Measurements from ENCODE around the gene OR2F2.

OR2F2 gene

DNA sequence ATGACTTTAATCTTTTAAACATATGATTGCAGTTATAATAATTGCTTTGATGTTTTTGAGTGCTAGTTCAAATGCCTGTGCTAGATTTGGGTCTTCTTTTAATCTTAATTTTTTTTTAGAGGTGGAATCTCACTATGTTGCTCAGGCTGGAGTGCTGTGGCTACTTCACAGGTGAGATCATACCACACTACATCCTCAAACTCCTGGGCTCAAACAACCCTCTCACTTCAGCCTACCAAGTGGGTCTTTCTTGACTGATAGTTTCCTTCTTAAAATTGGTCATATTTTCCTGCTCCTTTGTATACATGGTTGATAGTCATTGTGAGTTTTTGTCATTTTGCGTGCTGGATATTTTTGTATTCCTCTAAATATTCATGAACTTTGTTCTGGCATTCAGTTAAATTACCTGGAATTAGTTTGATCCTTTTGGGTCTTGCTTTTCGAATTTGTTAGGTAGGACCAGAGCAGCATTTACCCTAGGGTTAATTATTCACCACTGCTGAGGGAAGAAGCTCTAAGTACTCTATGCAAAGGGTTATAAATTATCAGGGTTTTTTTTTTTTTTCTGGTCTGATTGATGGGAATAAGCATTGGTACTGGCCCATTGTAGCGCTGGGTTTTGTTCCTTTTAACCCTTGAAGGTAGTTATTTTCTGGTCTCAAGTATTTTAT lies 21.0 kb upstream of the OR2F2 start:
- in situ Hi-C loops (cut with MboI; ENCODE audit: low sequenced_read_pairs): no loop called here

DNA sequence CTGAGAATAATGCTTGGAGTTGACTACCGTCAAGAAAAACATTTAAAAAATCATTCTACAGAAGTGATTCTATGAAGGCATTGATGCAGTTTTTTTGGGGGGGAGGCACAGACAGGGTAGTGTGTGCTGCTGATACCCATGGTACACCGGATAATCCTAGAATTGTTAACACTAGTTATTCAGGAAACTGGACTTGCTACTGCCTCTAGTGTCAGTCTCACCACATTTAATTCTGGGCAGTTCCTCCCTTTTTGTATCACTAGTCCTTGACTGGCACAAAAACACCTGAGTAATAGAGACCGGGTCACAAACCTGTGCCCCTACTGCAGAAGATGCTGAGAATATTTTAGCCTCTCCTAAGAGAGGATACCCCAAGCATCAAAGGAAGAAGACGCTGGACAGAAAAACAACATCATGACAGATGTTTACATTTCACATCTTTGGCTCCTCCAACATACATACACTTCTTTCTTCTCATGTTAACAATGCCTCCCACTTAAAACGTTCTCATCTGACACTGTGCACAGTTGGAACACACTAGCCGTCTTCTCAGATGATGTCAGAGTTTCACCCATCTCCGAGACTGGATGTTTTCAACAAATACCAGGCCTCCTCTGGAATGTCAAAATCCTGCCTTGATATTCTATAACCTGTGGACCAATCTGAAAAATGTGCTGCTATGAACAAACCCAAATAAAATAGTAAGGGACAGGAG lies 19.9 kb upstream of the OR2F2 start:
- in situ Hi-C loops (cut with MboI; ENCODE audit: low sequenced_read_pairs): no loop called here

DNA sequence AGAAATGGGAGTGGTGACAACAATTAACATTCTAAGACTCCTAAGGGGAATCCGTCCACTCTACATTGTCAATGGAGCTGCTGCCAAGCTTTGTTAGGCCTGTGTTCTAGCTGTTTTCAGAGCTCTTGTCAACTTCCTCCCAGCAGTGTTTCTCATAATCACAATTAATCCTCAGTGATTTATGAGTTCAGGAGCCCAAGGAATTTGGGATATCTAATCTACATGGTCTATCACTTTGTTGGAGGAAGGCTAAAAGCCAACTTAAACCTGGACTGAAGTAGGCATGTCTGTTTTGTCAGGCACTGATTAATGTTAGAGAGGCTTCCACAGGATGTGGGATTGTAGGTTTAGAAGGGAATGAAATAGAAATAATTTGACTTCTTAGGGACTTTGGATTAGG lies 10.2 kb upstream of the OR2F2 start:
- in situ Hi-C loops (cut with MboI; ENCODE audit: low sequenced_read_pairs): no loop called here

DNA sequence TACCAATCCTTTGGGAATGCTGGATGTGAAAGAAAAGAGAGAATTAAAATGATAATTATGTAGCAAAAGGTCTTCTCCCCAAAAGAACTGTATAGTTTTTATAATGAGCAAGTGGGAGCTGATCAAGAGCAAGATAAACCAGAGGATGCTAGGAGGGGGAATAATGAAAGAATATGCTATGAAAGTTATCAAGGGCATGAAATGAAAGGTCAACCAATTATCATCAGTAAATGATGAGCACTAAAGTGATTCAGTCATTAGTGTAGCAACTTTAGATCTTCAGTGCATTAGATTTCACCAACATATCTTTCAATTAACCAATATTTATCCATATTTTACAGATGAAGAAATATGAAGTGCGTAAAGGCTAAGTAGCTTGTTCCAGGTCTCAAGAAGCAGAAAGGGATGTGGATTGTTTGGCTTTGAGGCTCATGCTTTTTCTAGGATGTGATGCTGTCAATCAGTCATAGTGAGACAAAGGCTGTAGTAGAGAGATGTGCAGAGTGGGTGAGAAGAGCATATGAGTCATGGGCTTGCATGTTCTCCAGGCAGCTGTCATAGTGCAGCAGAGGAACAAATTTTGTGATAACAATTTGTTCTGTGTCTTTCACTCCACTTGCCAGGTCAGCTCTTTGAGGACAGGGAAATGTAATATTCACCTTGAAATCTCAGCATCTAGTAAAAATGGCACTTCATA lies 5.7 kb upstream of the OR2F2 start:
- in situ Hi-C loops (cut with MboI; ENCODE audit: low sequenced_read_pairs): no loop called here

DNA sequence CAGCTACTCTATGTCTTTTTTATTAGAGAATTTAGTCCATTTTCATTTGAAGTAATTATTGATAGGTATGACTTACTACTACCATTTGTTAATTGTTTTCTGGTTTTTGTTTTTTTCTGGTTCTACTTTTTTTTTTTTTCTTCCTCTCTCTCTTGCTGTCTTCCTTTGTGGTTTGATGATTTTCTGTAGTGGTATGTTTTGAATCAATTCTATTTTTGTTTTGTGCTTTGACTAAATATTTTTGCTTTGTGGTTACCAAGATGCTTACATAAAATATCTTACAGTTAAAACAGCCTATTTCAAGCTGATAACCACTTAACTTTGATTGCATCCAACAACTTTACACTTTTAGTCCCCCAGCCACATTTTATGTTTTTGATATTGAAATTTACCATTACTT lies 3.3 kb upstream of the OR2F2 start:
- in situ Hi-C loops (cut with MboI; ENCODE audit: low sequenced_read_pairs): no loop called here

DNA sequence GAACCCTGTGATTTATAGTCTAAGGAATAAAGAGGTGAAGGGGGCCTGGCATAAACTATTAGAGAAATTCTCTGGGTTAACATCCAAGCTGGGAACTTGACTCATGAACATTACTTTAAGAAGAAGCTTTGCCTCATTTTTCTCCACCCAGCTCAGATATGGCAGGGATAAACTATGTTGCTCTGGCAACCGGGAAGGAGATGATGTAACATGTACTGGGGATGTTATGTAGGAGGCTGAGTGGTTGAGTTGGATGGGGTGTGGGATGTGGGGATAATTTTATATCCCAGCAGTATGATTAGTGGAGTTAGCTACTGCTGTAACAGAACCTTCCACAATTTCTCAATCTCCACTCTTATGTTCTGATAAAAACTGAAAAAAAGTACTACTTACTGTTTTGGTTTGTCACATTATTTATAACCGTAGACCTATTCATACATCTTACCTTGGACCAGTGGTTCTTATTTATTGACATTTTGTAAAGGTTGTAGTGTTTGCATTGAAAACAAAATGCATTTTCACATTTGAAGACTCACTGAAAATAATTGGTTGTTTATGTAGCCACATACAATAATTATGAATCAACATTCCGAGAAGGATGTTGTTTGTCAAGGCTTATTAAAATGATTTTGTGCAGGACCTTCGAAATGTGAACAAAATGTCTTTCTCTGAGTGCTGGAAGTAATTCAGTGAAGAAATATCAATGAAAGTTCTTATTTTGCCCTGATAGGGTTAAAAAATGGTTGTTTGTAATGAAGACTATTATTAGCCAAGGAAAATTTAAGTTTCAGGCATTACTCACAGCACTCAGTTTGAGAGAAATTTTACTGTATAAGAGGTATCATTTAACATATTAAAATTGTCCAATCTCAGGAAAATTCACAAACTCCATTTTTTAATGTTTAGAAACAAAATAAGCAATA lies 1.3 kb downstream of the OR2F2 start:
- in situ Hi-C loops (cut with MboI; ENCODE audit: low sequenced_read_pairs): no loop called here

DNA sequence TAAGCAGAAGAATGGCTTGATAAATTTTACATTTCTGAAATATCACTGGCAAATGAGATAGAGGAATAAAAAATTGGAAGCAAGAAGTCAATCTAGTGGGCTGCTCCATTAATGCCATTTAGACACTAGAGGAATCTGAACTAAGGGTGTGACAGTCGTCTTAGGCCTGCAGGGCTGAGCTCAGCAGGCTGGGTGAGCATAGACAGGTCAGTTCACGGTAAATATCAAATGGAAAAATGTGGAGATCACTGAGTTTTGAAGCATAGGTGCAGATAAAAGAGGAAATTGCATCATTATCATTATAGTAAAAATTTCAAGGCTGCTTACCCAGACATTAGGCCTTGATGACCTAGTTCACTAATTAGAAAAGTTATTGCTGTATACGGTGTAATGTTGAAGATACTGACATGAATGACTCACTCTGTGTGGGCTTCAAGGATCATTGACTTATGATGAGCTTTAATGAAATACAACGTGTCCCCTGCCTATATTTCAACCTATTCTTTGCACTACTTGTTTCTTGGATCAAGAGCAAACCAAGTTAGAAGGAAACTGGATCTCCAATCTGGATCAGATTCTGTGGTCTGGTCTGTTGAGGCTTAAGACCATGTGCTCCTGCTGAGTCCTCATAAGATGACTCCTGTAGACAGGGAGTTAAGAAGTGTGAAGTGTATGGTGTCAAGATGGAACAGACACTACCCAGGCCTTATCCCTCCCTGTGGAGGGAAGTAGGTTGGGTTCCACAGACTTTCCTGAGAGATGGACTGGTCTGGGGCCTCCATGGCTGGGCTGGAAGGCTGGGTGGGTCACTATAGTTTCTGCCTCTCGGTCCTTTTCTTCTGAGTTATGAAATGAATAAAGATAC lies 3.6 kb downstream of the OR2F2 start:
- in situ Hi-C loops (cut with MboI; ENCODE audit: low sequenced_read_pairs): no loop called here

DNA sequence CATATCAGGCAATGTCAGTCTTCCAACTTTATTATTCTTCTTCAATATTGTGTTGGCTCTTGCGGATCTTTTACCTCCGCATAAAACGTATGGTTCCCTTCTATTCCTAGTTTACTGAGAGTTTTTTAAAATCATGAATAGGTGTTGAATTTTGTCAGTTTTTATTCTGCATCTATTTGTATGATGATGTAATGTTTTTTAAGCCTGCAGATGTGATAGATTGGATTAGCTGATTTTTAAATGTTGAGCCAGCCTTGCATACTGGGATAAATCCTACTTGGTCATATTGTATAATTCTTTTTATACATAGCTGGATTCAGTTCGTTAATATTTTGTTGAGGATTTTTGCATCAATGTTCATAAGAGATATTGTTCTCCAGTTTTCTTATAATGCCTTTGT lies 10.4 kb downstream of the OR2F2 start:
- in situ Hi-C loops (cut with MboI; ENCODE audit: low sequenced_read_pairs): no loop called here

DNA sequence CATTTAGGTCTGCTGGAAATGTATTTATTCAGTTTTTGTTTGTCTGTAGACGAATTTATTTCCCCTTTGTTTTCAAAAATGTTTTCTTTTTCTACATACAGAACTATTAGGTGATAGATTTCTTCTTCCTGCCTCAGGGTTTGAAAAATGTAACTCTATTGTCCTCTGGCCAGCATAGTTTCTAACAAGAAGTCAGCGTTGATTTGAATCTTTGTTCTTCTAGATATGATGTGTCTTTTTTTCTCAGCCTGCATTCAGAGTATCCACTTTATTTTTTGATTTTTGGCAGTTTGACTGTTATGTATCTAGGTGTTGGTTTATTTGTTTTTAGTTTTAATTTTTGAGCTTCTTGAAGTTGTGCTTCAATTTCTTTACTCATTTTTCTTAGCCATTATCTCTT lies 12.1 kb downstream of the OR2F2 start:
- in situ Hi-C loops (cut with MboI; ENCODE audit: low sequenced_read_pairs): no loop called here

DNA sequence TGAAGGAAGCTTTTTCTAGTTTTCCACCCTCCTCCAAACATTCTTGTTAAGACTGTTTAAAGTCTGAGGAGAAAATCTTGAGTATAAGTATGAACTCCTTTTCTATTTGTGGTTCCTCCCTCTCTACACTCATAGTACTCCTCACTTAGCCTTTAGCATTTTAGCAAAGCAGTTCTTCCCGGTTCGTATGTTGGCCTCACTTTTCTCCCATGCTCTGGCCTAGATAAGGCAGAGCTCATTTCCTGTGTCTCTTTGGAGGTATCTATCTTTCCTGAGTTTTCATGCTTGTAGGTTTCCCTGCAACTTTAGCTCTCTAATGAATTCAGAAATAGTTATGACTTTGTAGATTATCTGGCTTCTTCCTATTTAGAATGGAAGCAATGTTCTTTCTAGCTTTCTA lies 13.7 kb downstream of the OR2F2 start:
- in situ Hi-C loops (cut with MboI; ENCODE audit: low sequenced_read_pairs): no loop called here

DNA sequence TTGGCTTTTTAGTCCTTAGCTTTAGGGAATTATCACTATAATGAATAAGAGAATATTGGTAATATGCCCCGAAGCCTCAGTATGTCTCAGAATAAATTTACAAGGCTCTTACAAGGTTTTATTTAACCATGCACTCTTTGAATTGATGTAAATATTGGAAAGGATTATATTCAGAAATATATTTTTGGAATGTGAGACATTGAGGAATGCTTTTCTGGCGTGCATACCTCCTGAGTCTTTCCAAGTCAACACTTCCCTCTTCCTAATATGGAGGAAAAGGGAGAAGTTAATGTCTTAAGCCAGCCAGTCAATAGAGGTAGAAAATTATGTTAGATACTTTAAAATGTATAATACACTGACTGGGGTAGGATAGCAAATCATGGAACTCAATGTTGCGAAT lies 18.4 kb downstream of the OR2F2 start:
- in situ Hi-C loops (cut with MboI; ENCODE audit: low sequenced_read_pairs): no loop called here

DNA sequence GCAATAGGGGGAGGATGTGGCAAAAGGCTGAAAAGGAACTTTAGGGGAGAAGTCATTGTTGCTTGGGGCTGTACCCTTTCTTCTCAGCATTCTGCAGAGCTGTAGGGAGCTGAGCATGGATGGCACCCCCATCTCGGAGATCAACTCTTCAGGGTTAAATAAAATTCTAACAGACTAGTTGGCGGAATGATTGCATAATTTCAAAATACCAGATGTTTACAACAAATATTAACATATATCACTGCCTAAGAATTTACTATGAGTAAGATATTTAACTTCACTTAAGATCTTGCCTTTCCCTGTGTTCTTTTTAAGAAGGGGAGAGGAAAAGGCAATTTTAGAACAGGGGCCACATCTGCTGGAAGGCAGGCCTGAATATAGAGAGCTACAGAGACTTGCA lies 19.1 kb downstream of the OR2F2 start:
- in situ Hi-C loops (cut with MboI; ENCODE audit: low sequenced_read_pairs): no loop called here

DNA sequence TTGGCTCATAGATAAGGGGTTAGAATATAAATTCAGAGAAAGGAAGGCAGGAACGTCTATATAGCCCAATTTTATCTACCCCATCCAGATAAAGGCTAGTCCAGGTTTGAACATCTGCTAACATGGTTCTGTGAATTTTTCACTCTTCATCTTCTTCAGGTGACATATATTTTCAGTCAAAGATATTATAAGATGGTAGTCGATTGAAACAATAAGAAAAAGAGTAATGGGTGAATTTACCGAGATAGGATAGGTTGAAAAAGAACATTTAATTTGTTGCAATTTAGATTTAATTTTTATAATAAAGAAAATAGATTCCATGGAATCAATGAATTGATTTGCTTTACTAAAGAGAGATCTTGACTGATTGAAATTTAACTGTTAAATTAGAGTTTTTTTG lies 19.5 kb downstream of the OR2F2 start, which contains the start of gene OR2F1:
Gene OR2F1 (plus strand): TSS at position 301 of the 400 bp plus-strand sequence. CDS start 5,127 bp downstream, outside the sequence.
- in situ Hi-C loops (cut with MboI; ENCODE audit: low sequenced_read_pairs): no loop called here

DNA sequence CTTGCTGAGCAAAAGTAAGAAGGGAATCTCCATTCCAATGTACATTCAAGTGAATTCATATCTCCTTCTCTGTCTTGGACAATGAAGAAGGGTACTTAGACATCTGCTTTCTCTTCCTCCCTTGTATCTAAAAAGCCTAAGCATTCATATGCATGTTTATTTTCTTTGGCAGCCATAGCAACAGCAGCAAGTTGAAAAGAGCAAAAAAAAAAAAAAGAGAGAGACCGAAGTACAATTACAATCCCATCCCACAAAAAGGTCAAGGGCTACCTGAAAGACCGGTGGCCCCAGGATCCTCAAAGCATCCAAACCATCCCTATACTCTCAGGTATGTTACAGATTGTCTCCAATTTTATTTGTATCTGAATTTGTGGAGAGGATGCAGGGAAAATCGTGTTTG lies 23.7 kb downstream of the OR2F2 start:
- in situ Hi-C loops (cut with MboI; ENCODE audit: low sequenced_read_pairs): no loop called here

DNA sequence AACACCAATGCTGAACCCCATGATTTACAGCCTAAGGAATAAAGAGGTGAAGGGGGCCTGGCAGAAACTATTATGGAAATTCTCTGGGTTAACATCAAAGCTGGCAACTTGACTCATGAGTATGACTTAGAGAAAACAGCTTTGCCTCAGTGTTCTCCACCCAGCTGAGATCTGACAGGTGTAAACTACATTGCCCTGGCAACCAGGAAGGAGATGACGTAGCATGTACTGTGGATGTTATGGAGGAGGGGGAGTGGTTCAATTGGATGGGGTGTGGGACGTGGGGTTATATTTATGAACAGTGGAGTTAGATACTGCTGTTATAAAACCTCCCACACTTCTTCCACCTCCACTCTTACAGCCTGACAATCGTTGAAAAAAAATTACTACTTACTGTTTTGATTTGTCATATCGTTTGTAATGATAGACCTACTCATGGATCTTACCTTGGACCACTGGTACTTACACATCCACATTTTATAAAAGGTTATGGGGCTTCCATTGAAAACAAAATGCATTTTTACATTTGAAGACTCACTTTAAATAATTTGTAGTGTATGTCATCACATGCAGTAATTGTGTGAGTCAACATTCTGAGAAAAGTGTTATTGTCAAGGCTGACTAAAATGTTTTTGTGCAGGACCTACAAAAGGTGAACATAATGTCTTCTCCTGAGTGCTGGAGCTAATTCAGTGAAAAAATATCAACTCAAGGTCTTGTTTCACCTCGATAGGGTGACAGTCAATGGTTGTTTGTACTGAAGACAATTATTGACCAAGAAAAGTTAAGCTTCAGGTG lies 26.0 kb downstream of the OR2F2 start:
- in situ Hi-C loops (cut with MboI; ENCODE audit: low sequenced_read_pairs): no loop called here

DNA sequence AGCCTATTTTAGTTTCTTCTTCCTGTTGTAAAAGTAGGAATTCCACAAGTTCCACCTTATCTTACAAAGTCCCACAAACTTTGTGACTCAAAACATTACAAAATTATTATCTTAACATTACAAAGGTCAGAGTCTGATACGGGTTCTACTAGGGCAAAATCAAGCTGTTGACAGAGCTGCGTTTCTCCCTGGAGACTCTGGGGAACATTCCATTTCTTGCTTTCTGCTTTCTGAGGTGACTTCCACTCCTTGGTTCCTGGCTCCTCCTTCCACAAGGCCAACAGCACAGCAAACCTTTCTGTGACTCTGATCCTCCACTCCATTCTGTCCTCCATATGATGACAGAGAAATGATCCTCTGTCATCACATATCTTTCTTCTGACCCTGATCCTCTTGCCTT lies 30.2 kb downstream of the OR2F2 start:
- in situ Hi-C loops (cut with MboI; ENCODE audit: low sequenced_read_pairs): no loop called here

DNA sequence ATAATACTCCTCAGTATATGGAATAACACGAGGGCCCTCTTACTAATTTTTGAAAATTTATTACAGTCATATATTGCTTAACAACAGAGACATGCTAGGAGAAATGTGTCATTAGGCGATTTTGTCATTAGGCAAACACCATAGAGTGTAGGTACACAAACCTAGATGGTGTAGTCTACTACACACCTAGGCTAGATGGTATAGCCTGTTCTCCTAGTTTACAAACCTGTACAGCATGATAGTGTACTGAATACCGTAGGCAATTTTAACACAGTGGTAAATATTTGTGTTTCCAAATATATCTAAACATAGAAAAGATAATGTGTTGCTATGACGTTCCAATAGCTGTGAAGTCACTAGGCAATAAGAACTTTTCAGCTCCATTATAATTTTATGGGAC lies 32.4 kb downstream of the OR2F2 start:
- in situ Hi-C loops (cut with MboI; ENCODE audit: low sequenced_read_pairs): no loop called here

DNA sequence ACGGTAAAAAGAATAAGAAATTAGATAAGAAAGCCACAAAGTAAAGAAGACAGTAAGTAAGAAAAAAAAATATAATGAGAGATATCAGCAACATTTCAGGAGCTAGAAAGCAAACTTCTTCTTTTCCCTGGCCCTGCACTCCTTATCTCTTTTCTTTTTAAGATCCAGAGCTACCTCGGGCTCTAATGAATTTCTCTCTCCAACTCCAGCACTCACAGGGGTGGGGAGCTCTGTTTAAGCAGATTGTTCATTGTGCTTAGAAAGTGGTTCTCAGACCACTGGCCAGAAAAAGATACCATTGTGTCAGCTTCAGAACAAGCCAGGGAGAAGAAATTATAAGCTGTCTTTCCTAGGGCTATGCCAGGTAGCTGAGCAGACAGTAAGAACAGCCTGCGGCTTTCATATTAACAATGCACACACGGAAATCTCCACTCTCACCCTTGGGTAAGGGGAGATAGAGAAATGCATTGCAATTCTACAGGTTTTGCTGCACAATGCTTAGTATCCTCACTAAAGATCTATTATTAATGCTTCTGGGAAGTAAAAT lies 38.9 kb downstream of the OR2F2 start:
- in situ Hi-C loops (cut with MboI; ENCODE audit: low sequenced_read_pairs): no loop called here

DNA sequence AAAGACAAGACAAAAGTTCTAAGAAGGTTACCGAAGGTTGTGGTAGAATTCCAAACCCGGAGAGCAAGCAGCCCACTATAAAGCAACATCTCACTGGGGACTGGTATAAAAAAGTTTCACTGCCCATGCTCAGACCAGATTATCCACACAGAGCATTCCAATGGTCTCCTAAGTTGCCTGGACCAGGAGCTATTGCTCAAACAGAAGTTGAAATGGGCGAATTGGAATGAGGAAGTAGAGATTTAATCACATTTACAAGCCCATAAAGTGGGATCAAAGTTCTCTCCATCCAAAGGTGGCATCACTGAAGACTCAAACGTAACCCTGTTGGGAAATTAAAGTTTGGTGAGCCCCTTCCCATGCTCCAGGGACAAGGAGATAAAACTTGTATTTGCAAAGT lies 39.4 kb downstream of the OR2F2 start:
- in situ Hi-C loops (cut with MboI; ENCODE audit: low sequenced_read_pairs): no loop called here
